NCI-H2196 treated with DMSO at 0.1 percent for 48 hours (cell line): ENCODE data around the gene HRH4.

ENCODE experiments used
- DNase-seq: peaks from one replicate; lab custom pipeline; 2025; ENCODE audit not compliant: unreplicated experiment; lab: John Stamatoyannopoulos, UW

Gene HRH4

GRCh38 chr18:24502667-24503523, 42.5 kb downstream of the HRH4 start:
- no peak for DNase-seq

- DNase-seq = no peak
Measured at GRCh38 chr18:24504401-24504800, 44.0 kb downstream of the HRH4 start.

DNA sequence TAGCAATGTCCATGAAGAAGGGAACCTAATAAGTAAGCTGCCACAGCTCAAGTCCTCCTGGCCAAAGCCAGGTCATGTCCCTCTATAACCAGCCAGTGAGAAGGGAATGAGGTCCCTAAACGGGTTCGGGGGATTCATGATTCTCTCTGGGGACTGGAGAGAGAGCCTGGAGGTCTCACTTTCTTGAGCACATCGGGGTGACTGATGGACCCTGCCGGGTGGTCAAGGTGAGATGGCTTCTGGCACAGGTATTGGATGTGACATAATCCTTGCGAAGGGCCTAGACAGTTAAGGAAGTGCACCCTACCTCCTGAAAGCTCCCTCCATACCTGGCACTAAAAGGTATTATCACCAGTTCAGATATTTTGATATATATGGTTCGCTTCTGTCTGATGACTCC, 45.7 kb downstream of the HRH4 start:
- DNase-seq = no peak

- DNase-seq = no peak
Measured at GRCh38 chr18:24509435-24509834, 49.0 kb downstream of the HRH4 start.

GRCh38 chr18:24514439-24514838, 54.0 kb downstream of the HRH4 start:
- DNase-seq = no peak

GRCh38 chr18:24515721-24516120, 55.3 kb downstream of the HRH4 start:
- no peak for DNase-seq

DNA sequence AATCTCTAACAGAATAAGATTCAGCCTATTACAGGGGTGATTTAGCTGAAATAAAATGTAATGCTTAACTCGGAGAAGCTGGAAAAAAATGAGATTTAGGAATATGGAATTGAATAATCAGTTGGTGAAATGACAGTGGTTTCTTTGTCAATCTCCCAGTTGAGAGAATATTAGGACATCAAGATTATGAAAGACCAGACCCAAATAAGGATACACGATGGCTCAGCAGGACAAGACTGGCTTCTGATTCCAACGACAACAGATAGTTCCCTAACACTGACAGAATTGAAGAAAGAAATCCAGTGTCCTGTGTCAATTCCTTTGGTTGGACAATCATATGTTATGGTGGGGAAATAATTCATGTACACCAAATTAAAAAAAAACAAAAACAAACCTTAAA, 55.8 kb downstream of the HRH4 start:
- DNase-seq = no peak

DNA sequence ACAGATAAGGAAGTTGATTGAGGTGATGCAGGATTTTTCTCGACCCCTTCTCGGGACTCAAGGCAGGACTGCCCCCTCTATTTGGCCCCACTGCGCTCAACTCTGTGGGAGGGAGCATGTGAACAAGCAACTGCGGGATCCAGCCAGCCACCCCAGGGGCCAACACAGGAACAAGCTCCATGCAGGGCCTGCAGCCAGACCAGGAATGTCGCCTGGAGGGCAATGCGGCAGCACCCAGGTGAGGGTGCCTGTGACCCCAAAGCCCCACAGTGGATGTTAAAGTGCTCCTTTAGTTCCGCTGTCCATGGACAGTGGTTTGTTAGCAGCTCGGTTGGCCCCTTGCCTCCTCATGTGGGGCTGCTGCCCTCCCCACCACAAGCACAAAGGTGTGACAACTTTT, 57.1 kb downstream of the HRH4 start:
- DNase-seq = no peak

GRCh38 chr18:24518596-24518995, 58.2 kb downstream of the HRH4 start:
- DNase-seq = no peak
